ENCODE results near the gene AICDA. TPM values are rescaled to one million over a fixed set of nuclear protein-coding genes. Genes with fewer than 3 reads are reported as not detected.

The AICDA gene
- total and polyA plus RNA-seq, 2 donors: 0.14 to 0.26 TPM

DNA sequence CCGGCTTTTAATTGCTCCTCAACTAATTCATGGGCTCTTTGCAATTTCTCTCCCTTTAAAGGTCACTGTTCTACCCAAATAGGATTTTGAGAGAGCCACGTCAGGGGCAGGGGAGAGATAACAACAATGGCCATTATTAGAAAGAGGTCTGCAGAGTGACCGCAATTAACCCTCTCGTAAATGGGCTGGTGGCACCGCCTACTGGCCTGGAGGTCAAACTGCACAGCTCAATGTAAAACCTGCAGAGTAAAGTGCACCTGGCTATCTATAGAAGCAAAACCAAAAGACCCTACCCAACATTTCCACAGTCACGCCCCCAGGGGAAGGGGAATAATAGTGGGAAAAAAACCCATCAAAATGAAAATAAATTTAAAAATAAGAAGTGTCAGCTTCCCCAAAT lies 50.3 kb downstream of the AICDA start:
- Histone ChIP-seq H3K4me1 (ENCODE audit: insufficient read depth) (no peaks in the 10 kb centered on the region), H3K27ac (ENCODE audit: low read depth) (no peak overlapping the region), H3K4me3 (ENCODE audit: low read depth, low read length) (no peak overlapping the region), H3K36me3 (ENCODE audit: insufficient read depth) (no peaks in the 10 kb centered on the region)
- DNase-seq (ENCODE audit: extremely low spot score): no peak
- 59% methylated on average over 6 of the region's 6 CpGs for WGBS

DNA sequence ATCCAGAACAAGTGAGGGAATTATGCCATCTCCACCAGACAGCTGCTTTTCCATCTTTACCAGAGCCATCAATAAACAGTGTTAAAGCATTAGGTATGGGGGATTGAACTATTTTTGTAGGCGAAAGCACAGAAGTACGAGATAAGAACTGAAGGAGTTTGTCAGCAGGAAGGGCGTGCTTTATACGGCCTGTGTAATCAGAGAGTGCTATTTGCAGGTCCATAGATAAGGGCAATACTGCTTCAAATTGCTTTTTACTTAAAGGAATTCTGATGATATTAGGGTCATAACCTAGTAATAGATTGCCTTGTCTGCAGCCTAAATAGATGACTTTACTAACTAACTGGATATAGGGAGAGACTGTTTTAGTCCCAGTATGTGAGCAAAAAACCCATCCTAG lies 51.6 kb downstream of the AICDA start:
- no peaks in the 10 kb centered on the region for H3K4me1 ChIP-seq (ENCODE audit: insufficient read depth)
- H3K36me3 ChIP-seq (ENCODE audit: insufficient read depth): no peaks in the 10 kb centered on the region
- H3K27ac ChIP-seq (ENCODE audit: low read depth): no peak overlapping the region
- H3K4me3 ChIP-seq (ENCODE audit: low read depth, low read length): no peak overlapping the region
- DNase-seq (ENCODE audit: extremely low spot score): no peak
- 39% methylated on average over 4 of the region's 4 CpGs for WGBS

DNA sequence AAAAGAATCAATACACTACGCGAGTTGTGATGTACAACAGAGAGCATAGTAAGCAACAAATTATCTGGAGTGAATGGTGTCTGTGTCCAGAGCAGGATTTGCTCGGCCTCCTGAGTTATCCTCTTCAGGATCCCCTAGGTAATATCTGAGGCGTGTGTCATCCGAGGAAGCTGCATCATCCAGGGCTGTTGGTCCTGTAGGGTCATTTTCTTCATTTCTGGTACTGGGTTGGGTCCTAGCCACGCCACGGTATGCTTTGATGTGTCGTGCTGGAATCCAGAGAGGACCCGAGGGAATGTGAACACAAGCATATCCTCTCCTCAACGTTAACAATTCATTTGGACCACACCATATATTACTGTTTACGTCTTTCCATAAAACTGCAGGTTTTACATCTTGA lies 53.0 kb downstream of the AICDA start:
- H3K4me1 ChIP-seq (ENCODE audit: insufficient read depth): no peaks in the 10 kb centered on the region
- H3K4me3 ChIP-seq (ENCODE audit: low read depth, low read length): no peak overlapping the region
- H3K27ac ChIP-seq (ENCODE audit: low read depth): no peak overlapping the region
- no peak for DNase-seq (ENCODE audit: extremely low spot score)
- 65% methylated on average over 11 of the region's 11 CpGs for WGBS
- H3K36me3 ChIP-seq (ENCODE audit: insufficient read depth): no peaks in the 10 kb centered on the region

DNA sequence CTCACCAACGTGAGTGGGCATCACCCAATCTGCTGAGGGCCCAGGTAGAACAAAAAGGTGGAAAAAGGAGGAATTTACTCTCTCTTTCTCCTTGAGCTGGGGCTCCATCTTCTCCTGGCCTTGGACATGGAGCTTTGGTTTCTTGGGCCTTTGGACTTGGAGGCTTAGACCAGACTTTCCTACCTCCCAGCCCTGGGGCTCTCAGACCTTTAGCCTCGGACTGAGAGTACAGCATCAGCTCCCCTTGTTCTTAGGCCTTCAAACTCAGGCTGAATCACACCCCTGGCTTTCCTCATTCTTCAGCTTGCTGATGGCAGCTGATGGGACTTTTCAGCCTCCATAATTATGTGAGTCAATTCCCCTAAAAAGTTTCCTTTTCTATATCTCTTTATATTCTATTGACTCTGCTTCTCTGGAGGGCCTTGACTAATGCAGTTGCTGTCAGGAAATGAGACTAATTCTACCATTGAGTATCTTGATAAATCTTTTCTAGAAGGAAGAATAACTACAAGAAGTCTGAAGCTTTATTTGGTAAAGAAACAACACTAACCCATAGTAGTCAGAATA lies 56.0 kb downstream of the AICDA start:
- H3K36me3 ChIP-seq (ENCODE audit: insufficient read depth): no peaks in the 10 kb centered on the region
- H3K4me3 ChIP-seq (ENCODE audit: low read depth, low read length): no peak overlapping the region
- no peak overlapping the region for H3K27ac ChIP-seq (ENCODE audit: low read depth)
- 63% methylated on average over 2 of the region's 2 CpGs for WGBS
- H3K4me1 ChIP-seq (ENCODE audit: insufficient read depth): no peaks in the 10 kb centered on the region
- DNase-seq (ENCODE audit: extremely low spot score): no peak

DNA sequence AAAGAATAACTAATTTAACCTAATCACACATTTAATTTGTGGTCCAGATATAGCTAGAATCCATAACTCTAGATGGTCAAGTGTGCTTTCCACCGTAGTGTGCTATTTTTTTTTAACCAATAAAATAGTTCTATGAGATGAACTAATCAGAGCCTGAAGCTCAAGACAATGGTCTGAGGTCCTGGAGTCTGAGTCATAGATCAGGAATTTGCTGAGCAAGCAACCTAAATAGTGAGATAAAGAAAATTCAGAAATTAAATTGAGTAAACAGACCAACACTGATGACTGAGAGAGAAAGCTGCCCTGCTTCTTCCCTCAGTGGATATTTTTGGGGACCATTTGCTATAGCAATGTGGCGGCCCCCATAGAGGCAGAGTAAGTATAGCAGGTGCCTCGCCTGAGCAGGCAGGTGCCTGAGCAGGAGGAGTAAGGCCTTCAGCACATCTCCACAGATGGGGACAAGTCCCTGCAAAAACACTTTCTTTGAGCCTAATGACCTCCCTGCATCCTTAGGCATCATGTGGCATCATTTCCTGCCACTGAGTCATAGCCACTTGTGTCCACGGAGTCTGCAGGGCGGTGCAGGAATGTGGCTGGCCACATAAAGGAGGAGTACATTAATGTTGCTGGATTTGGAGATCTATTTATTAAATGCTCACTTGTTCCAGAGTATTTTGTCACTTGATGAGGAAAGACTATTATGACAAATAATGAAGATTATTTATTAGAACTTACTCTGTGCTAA lies 58.0 kb downstream of the AICDA start:
- no peak for DNase-seq (ENCODE audit: extremely low spot score)
- WGBS: 77% methylated on average over 5 of the region's 5 CpGs
- Histone ChIP-seq H3K4me1 (ENCODE audit: insufficient read depth) (no peaks in the 10 kb centered on the region), H3K36me3 (ENCODE audit: insufficient read depth) (no peaks in the 10 kb centered on the region), H3K4me3 (ENCODE audit: low read depth, low read length) (no peak overlapping the region), H3K27ac (ENCODE audit: low read depth) (no peak overlapping the region)

DNA sequence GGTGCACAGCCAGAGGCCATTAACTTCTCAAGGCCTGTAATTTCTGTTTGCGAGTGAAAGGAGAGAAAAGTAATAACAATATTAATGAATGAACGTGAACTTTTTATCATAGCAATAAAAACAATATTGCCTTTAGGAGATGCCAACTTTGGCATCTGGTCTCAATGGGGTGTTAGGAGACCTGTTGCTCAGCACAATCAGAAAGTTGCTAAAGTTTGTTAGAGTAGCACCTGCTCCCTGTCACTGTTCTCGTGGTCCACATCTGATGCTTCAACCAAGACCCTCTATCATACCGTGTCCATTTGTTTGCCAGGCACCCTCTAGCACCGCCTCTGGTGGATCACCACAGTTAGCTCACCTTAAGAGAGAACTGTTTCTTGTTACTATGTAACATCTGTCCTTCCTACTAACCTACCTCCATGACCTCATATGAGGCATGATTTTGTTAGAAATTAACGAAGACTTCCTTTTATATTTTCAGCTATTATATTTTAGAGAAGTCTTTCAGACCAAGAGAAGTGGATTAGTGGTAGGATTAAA lies 59.5 kb downstream of the AICDA start:
- 60% methylated on average over 6 of the region's 6 CpGs for WGBS
- Histone ChIP-seq H3K27ac (ENCODE audit: low read depth) (no peak overlapping the region), H3K36me3 (ENCODE audit: insufficient read depth) (no peaks in the 10 kb centered on the region), H3K4me1 (ENCODE audit: insufficient read depth) (no peaks in the 10 kb centered on the region), H3K4me3 (ENCODE audit: low read depth, low read length) (no peak overlapping the region)
- no peak for DNase-seq (ENCODE audit: extremely low spot score)

Small RNA genes lying within 50 kb of the gene (small RNA-seq; reads per million reads assigned to genes)
- gene RF00019: not detected
- gene RF00564: not detected

Other genes with a start within 250 kb of the AICDA start
- gene CLEC6A, start 156.9 kb downstream of the AICDA start, total RNA-seq: not detected
- gene CLEC6A, start 156.9 kb downstream of the AICDA start, polyA plus RNA-seq: not detected
- 0.32 TPM for gene CLEC4D, start 99.4 kb downstream of the AICDA start, total RNA-seq
- 0.19 TPM for gene CLEC4D, start 99.4 kb downstream of the AICDA start, polyA plus RNA-seq
- not detected for gene CLEC4E, start 72.0 kb downstream of the AICDA start, total RNA-seq
- 3.6 TPM for gene CLEC4E, start 72.0 kb downstream of the AICDA start, polyA plus RNA-seq
- gene MFAP5, start 50.0 kb upstream of the AICDA start, total RNA-seq: 244 TPM
- 110 TPM for gene MFAP5, start 50.0 kb upstream of the AICDA start, polyA plus RNA-seq
- gene RIMKLB, start 85.1 kb upstream of the AICDA start, total RNA-seq: 99.1 TPM
- gene RIMKLB, start 85.1 kb upstream of the AICDA start, polyA plus RNA-seq: 22.6 TPM
- 4.1 TPM for gene A2ML1, start 209.8 kb upstream of the AICDA start, total RNA-seq
- 0.11 TPM for gene A2ML1, start 209.8 kb upstream of the AICDA start, polyA plus RNA-seq